ENCODE measurements around the gene SNX30.

The SNX30 gene

DNA sequence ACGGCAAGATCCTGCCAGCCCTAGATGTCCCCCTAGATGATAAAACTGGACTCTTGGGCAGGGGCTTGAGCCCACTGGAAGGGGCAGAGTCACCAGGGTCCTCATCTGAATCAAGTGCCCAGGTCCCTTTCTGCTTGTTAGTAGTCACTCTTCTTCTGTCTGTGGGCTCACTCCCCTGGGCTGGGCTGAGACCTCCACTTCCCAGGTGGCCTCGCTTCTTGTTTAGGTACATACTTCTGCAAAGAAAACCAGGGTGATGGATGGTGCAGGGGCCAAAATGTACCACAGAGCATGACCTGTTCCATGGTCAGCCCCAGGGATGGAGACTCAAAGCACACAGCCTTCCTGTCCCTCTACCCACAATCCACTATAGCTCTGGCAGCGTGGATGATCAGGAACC lies 141.0 kb downstream of the SNX30 start:
- no peak for DNase-seq

DNA sequence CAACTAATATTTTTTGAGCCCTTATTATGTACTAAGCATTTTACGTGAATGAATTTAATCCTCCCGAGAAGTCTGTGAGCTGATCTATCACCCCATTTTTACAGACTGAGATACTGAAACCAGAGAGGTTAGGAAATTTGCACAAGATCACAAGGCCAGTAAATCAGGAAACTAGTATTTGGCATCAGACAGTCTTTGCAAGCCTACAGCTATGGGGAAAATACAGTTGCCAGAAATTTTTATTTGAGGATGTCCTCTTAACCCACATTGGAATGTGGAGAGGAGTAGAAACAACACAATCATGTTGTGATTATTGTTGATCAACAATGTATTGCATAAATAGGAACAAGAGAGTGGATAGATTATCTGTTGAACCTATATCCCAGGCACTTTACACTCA lies 142.4 kb downstream of the SNX30 start:
- no peak for DNase-seq

DNA sequence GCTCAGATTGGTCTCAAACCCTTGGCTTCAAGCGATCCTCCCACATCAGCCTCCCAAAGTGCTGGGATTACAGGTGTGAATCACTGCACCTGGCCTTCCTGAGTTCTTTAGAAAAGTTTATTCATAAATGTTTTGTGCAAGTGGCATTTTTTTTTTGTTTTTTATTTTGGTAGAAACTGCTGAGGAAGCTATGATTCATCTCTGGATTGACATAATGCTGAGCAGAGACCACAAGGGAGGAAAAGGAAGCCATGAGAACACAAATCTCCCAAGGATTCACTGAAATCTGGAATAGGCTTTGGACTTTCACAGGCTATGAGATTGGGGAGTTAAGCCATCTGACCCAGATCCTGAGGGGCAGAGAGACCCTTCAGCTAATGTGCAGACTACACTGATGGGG lies 143.5 kb downstream of the SNX30 start:
- no peak for DNase-seq

DNA sequence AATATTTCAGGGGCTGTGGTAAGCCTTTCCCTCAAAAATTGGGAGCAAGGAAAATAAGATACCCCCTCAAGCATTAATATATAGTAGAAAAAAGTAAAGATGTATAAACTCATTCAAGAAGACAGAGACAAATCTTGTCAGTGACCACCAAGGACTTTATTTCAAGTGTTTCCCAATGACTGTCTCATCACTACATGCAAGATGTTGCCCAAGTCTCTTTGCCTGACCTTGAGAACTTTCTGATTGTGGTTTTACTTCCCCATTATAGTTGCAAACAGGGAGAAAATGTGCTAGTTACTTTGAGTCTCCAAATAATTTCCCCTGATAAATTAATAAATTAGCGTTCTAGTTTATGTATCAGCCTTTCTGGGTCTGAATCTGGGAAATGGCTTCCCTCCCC lies 144.1 kb downstream of the SNX30 start:
- no peak for DNase-seq

GRCh38 chr9:112896131-112896530 lies 145.6 kb downstream of the SNX30 start:
- no peak for DNase-seq

DNA sequence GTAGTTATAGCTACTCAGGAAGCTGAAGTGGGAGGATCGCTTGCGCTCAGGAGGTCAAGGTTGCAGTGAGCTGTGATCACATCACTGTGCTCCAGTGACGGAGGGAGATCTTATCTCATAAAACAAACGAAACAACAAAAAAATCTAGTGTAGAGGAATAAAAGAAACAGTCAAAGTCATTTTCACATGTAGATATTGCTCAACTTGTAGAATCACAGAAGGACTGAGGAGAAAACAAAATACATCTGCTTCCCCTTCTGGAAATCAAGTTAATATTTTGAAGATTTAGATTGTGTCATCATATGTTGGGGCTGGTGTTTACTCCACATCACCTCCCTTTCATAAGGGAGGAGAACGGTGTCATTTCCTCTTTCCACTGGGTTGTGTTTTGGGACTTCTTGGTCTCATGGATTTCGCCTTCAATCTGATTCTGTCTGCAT lies 148.3 kb downstream of the SNX30 start:
- DNase-seq = no peak

GRCh38 chr9:112900488-112900887 lies 149.9 kb downstream of the SNX30 start:
- DNase-seq = no peak

DNA sequence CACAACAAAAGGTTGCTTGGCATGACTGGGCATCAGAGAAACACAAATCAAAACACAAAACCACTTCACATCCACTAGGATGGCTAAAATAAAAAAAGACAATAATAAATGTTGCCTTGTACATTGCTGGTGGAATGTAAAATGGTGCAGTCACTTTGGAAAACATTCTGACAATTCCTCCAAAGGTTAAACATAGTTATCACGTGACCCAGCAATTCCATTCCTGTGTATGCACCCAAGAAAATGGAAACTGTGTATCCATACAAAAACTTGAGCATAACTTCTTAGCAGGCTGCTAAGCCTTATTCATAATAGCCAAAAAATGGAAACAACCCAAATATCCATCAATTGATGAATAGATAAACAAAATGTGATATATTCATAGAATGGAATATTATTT lies 150.3 kb downstream of the SNX30 start:
- DNase-seq = no peak

- DNase-seq = no peak
These were observed 154.5 kb downstream of the SNX30 start for GRCh38 chr9:112905084-112905483.

DNA sequence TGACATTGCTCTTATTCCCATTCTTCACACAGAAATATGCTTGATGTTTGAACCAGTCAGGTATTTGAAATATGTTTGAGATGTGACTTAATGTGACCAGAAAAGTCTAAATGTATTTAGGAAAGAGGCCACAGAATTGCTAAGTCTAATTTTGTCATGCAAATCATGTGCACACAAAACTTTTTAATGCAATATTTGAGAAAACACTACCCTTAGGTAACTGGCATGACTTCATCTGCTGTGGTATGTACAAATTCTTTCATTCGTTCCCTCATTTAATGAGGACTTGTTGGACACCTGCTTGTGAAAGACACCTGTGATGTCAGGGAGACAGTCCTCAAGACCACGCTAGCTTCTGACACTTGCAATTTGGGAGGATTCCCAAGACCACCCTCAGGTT lies 161.2 kb downstream of the SNX30 start:
- no peak for DNase-seq

DNA sequence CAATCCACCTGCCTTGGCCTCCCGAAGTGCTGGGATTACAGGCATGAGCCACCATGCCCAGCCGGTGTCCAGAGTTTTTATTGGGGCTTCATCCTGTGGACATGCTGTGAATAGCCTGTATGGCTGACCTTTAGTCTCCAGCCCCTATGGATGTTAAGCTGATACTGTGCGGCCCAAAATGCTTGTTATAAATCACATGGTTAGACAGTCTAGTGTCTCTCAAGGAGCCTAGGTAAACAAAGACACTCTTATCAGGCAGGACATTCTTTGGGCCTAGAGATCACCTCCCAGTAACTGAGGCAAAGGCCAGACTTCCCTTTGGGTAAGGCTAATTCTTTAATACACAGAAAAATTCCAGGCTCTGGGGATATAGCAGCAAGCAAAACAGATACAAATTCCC lies 162.1 kb downstream of the SNX30 start:
- no peak for DNase-seq

DNA sequence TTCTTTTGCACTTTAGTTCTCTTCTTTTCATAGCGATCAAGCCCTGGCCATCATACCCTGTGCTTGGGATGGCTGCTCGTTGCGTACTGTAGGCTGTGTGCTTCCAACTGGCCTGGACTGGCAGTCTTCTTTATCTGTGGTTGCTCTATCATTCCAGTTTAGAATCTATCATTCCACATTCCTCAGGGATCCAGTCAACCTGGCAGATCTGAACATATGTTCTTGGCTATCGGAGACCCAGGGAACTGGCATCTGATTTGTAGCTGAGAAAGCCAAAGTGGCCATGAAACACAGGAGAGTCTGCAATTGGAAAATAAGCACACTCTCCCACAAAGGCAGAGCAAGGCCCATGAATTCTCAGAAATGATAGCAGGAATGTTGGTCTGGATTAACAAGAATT lies 162.8 kb downstream of the SNX30 start:
- DNase-seq = no peak

GRCh38 chr9:112914524-112914923 lies 164.0 kb downstream of the SNX30 start:
- no peak for DNase-seq

- DNase-seq = no peak
These were observed 166.8 kb downstream of the SNX30 start for GRCh38 chr9:112917047-112917986.

GRCh38 chr9:112917987-112918362 lies 167.4 kb downstream of the SNX30 start:
- no peak for DNase-seq

GRCh38 chr9:112921549-112921948 lies 171.0 kb downstream of the SNX30 start:
- no peak for DNase-seq
